Measurements from ENCODE around the gene PFDN1.

Gene PFDN1

DNA sequence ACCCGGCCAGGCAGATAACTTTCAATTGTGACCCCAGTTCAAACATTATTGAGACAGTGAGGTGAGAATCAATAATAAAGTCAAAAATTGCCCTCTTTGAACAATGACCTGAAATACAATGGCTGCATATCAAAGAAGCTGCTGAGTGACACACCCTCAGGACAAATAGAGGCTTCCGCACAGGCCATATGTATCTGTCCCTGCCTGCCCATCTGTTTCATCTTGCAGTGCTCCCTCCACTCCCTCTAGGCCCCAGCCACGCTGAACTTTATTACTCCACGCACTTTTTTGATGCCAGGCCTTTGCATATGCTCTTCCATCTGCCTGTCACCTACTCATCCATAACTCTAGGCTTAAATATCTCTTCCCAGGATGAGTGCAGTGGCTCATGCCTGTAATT, 15.9 kb upstream of the PFDN1 start:
- no peak for DNase-seq (ENCODE audit: low spot score)
- TF ChIP-seq, protein P1, sequence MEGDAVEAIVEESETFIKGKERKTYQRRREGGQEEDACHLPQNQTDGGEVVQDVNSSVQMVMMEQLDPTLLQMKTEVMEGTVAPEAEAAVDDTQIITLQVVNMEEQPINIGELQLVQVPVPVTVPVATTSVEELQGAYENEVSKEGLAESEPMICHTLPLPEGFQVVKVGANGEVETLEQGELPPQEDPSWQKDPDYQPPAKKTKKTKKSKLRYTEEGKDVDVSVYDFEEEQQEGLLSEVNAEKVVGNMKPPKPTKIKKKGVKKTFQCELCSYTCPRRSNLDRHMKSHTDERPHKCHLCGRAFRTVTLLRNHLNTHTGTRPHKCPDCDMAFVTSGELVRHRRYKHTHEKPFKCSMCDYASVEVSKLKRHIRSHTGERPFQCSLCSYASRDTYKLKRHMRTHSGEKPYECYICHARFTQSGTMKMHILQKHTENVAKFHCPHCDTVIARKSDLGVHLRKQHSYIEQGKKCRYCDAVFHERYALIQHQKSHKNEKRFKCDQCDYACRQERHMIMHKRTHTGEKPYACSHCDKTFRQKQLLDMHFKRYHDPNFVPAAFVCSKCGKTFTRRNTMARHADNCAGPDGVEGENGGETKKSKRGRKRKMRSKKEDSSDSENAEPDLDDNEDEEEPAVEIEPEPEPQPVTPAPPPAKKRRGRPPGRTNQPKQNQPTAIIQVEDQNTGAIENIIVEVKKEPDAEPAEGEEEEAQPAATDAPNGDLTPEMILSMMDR (IDR thresholded peaks at IDR 0.05; ENCODE audit: extremely low read depth, missing control alignments): no peak

- DNase-seq (ENCODE audit: low spot score): no peak
- TF ChIP-seq, protein P1 (IDR thresholded peaks at IDR 0.05; ENCODE audit: extremely low read depth, missing control alignments): no peak
Measured at GRCh38 chr5:140317859-140318258, 15.0 kb upstream of the PFDN1 start.

- TF ChIP-seq, protein P1 (IDR thresholded peaks at IDR 0.05; ENCODE audit: extremely low read depth, missing control alignments): no peak
- no peak for DNase-seq (ENCODE audit: low spot score)
Measured at GRCh38 chr5:140312791-140313189, 9.9 kb upstream of the PFDN1 start.

DNA sequence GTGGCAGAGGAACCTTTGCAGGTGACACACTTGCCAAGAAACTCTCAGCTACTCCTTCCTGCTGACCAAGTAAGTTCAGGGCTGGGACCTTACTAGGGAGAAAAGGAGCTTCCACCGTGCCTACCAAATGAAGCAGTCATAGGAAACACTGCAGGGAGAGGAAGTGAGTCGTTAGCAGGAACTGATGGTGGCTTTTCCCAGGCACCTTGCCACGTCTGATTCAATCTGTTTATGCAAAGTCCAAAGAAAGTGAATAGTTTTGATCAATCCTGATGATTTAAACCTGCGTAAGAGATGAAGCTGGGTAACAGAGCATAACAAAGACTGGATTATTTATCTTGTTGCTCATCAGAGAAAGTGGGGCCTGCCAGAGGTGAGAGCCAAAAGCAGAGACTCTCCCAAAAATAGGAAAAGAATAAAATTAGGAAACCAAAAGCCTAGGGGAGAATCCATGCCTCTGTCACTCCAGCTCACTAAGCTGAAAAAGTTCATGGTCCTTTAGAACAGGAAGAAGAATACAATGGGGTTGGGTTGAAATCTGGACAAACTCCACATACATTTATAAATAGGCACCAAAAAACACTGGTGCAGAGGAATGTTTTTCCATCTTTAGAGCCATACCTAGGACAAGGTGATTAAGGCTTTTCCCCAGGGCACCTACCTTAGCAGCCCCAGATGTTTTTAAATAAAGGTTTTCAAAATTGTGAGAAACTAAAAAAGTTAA, 9.3 kb upstream of the PFDN1 start:
- TF ChIP-seq, protein P1 (IDR thresholded peaks at IDR 0.05; ENCODE audit: extremely low read depth, missing control alignments): no peak
- no peak for DNase-seq (ENCODE audit: low spot score)

DNA sequence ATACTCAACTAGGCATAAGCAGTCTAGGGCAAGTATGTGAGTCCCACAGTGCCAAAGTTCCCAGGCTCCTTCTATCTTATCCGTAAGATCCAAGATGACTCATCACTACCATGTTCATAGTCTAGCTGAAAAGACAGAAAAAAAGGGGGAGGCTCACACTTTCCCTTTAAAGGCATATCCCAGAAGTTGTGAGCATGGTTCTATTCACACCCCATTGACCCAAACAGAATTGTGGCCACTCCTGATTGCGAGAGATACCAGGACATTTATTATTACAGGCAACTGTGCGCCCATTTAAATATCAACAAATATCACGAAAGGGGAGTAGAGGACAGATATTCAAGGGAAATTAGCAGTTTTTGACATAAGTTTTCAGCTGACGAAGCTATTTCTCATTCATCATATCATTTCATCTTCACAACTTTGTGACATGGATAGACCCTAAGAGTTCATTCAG, 8.1 kb upstream of the PFDN1 start:
- TF ChIP-seq, protein P1 (IDR thresholded peaks at IDR 0.05; ENCODE audit: extremely low read depth, missing control alignments): no peak

DNA sequence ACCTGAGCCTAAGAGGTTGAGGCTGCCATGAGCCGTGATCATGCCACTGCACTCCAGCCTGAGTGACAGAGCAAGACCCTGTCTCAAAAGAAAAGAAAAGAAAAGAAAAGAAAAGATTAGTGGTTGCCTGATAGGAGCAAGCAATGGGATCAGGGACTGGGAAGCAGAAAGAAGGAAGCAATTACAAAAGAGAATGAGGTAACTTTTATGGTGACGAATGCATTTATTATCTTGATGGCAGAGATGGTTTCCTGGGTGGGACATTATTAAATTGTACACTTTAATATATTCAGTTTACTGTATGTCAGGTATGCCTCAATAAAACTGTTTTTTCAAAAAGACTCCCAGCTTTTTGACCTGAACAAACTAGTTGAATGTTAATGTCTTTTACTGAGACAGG, 7.5 kb upstream of the PFDN1 start:
- TF ChIP-seq, protein P1 (IDR thresholded peaks at IDR 0.05; ENCODE audit: extremely low read depth, missing control alignments): no peak
- no peak for DNase-seq (ENCODE audit: low spot score)

More for the DNA sequence above, 8.1 kb upstream of the PFDN1 start:
- DNase-seq (ENCODE audit: low spot score): no peak

GRCh38 chr5:140309706-140310249, 6.9 kb upstream of the PFDN1 start:
- no peak for DNase-seq (ENCODE audit: low spot score)
- TF ChIP-seq, protein P1 (IDR thresholded peaks at IDR 0.05; ENCODE audit: extremely low read depth, missing control alignments): no peak

All from GM20000 (cell line).